HEK293T (cell line): ENCODE data around the gene SLC8A1.

Experiments used
- CTCF ChIA-PET: fragments of 350-600 bp; formaldehyde crosslinking; extraction: SDS; loops from one replicate; lab custom pipeline; 2021; ENCODE audit warnings: antibody characterized with exemption, inconsistent platforms; lab: Yijun Ruan, JAX
- POLR2A ChIA-PET: fragments of 350-600 bp; formaldehyde crosslinking; extraction: SDS; loops from one replicate; lab custom pipeline; 2020; ENCODE audit warnings: antibody characterized with exemption, inconsistent platforms; lab: Yijun Ruan, JAX
- DNase-seq: peaks from one replicate; pipeline ENCODE4 v3.0.0; 2012; ENCODE audit warnings: mixed read lengths; ENCODE audit errors: extremely low spot score
- ARNT ChIP-seq: fragments of 450-650 bp; IDR thresholded peaks from 2 replicates; pipeline ENCODE4 v1.6.1; 2017; ENCODE audit warnings: mild to moderate bottlenecking
- BHLHE40 ChIP-seq: fragments of 450-650 bp; IDR thresholded peaks from 2 replicates; pipeline ENCODE4 v1.6.1; 2016; ENCODE audit warnings: mild to moderate bottlenecking, moderate library complexity, borderline replicate concordance
- CTBP1 ChIP-seq: fragments of 450-650 bp; IDR thresholded peaks from 2 replicates; pipeline ENCODE4 v1.6.1; 2016; ENCODE audit warnings: borderline replicate concordance
- ELF4 ChIP-seq: fragments of 450-650 bp; IDR thresholded peaks from 2 replicates; pipeline ENCODE4 v1.6.1; 2017; ENCODE audit warnings: antibody characterized with exemption
- FOXA1 ChIP-seq: fragments of 450-650 bp; IDR thresholded peaks from 2 replicates; pipeline ENCODE4 v1.6.1; 2016; ENCODE audit warnings: mild to moderate bottlenecking
- FOXK2 ChIP-seq: fragments of 450-650 bp; IDR thresholded peaks from 2 replicates; pipeline ENCODE4 v1.6.1; 2016; ENCODE audit warnings: mild to moderate bottlenecking
- FOXM1 ChIP-seq: fragments of 450-650 bp; IDR thresholded peaks from 2 replicates; pipeline ENCODE4 v1.6.1; 2017; ENCODE audit warnings: mild to moderate bottlenecking, borderline replicate concordance
- HDGF ChIP-seq: fragments of 450-650 bp; IDR thresholded peaks from 2 replicates; pipeline ENCODE4 v1.6.1; 2017; ENCODE audit warnings: antibody characterized with exemption, borderline replicate concordance
- L3MBTL2 ChIP-seq: fragments of 450-650 bp; conservative IDR thresholded peaks from 2 replicates; pipeline ENCODE4 v1.6.1; 2016; ENCODE audit warnings: mild to moderate bottlenecking
- LEF1 ChIP-seq: fragments of 450-650 bp; IDR thresholded peaks from 2 replicates; pipeline ENCODE4 v1.6.1; 2017; ENCODE audit warnings: mild to moderate bottlenecking, borderline replicate concordance
- NFRKB ChIP-seq: fragments of 450-650 bp; IDR thresholded peaks from 2 replicates; pipeline ENCODE4 v1.6.1; 2016; ENCODE audit warnings: mild to moderate bottlenecking, moderate library complexity
- SP1 ChIP-seq: fragments of 450-650 bp; IDR thresholded peaks from 2 replicates; pipeline ENCODE4 v1.6.1; 2017
- SUZ12 ChIP-seq: fragments of 450-650 bp; IDR thresholded peaks from 2 replicates; pipeline ENCODE4 v1.6.1; 2016; ENCODE audit warnings: mild to moderate bottlenecking
- TARDBP ChIP-seq: fragments of 450-650 bp; IDR thresholded peaks from 2 replicates; pipeline ENCODE4 v1.6.1; 2016
- ZNF384 ChIP-seq: fragments of 450-650 bp; IDR thresholded peaks from 2 replicates; pipeline ENCODE4 v1.6.1; 2016
- TF ChIP-seq, protein P1 (sequence below): fragments of 450-650 bp; IDR thresholded peaks from 2 replicates; pipeline ENCODE4 v1.6.1; 2016

The SLC8A1 gene

DNA sequence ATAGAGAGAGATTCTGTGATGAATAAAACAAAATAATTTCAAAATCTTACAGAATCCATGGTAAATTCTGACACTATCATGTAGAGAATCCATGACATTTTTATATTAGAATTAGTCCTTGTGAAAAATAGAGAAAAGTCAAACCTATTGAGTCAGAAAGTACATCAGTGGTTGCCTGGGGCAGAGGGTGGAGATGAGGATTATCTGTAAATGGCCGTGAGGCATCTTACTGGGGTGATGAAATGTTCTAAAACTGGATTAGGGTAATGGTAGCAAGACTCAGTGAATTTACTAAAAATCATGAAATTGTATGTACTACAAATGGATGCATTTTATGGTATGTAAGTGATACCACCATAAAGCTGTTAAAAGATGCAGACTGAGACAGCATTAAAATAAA is 323.1 kb downstream of the SLC8A1 start:
- TF ChIP-seq SUZ12 (no peak), ZNF384 (no peak), SP1 (no peak)
- TF ChIP-seq, protein P1, sequence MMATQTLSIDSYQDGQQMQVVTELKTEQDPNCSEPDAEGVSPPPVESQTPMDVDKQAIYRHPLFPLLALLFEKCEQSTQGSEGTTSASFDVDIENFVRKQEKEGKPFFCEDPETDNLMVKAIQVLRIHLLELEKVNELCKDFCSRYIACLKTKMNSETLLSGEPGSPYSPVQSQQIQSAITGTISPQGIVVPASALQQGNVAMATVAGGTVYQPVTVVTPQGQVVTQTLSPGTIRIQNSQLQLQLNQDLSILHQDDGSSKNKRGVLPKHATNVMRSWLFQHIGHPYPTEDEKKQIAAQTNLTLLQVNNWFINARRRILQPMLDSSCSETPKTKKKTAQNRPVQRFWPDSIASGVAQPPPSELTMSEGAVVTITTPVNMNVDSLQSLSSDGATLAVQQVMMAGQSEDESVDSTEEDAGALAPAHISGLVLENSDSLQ: no peak
- CTCF ChIA-PET: no interaction called here
- DNase-seq: no peak
- POLR2A ChIA-PET: no interaction called here

DNA sequence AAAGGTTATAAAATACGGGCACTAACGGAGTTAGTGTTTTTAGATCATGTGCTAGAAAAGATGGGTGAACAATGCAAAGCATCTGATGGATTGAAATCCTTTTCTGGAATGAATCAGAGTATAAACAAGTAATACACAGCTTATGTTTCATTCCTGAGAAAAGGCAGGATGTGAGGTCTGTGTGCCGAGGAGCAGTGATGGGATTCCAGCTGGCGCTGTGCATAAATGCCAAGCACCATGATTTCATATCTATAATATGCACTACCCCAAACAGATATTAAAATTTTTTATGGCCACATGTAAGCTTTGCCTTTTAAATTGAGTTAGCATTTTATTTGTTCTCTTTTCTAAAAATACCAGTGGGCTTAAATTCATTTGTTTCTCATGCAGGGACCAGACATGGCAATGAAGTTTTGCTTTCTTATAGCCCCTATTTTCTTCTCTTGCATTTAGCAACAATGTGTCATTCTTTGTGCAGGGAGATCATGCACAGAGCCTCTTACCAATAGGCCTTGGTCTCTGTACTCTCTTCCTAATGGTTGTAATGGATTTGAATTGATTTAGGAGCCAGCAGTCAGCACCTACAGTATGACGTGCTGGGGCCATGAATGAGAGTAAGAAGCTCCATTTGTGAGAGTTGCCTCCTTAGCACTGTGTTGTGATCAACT is 323.9 kb downstream of the SLC8A1 start:
- TF ChIP-seq LEF1: no peak
- no peak for TF ChIP-seq TARDBP
- no peak for TF ChIP-seq FOXA1
- no peak for TF ChIP-seq FOXK2
- TF ChIP-seq, protein P1: no peak
- TF ChIP-seq CTBP1: no peak
- no peak for TF ChIP-seq ARNT
- no peak for TF ChIP-seq BHLHE40
- no peak for TF ChIP-seq SUZ12
- TF ChIP-seq ZNF384: no peak
- no peak for TF ChIP-seq FOXM1
- no peak for TF ChIP-seq HDGF
- TF ChIP-seq SP1: no peak
- TF ChIP-seq ELF4: no peak
- ChIA-PET POLR2A (no interaction called here), CTCF (no interaction called here)
- no peak for DNase-seq

DNA sequence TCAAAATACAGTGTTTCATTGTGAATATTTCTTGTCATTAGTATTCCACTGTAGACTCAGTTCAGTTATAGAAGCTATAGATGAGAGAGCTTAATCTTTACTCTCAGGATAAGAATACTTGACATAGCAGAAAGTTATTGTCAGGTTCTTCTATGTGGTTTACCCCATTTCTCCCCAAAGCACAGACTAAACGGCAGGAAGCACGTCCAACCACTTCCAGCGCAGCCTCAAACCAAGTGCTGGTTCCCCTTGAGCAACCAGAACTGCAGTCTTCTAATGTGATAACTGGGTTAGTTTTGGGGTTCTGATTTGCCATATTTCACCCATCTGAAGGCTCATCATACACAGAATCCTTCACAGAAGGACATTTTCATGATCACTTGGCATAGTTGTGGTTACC is 324.7 kb downstream of the SLC8A1 start:
- CTCF ChIA-PET: no interaction called here
- no peak for TF ChIP-seq FOXA1
- TF ChIP-seq, protein P1: no peak
- TF ChIP-seq L3MBTL2: no peak
- TF ChIP-seq ELF4: no peak
- no peak for TF ChIP-seq LEF1
- TF ChIP-seq FOXM1: no peak
- TF ChIP-seq TARDBP: no peak
- TF ChIP-seq BHLHE40: no peak
- no peak for TF ChIP-seq ZNF384
- TF ChIP-seq HDGF: no peak
- TF ChIP-seq SUZ12: no peak
- TF ChIP-seq CTBP1: no peak
- no peak for TF ChIP-seq SP1
- TF ChIP-seq NFRKB: no peak
- TF ChIP-seq ARNT: no peak
- no peak for TF ChIP-seq FOXK2
- DNase-seq: no peak
- POLR2A ChIA-PET: no interaction called here

DNA sequence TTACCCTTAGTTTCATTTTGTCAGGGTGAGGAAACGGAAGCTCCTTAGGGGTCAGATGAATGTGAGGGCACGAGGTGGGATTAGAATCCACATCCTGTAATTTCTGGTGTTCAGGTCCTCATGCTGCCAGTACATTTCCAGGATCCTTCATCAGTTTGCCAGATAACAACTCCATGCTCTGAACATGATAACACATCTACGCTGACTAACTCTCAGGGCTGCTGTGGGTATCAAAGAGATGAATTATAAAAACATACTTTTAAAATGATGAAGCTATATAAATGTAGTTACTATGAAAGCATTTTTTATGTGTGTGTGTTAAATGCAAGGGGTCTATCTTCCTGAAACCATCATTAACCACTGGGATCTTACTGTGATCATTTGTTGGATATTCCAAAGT is 325.9 kb downstream of the SLC8A1 start:
- TF ChIP-seq L3MBTL2 (no peak), SUZ12 (no peak)
- DNase-seq: no peak
- ChIA-PET POLR2A (no interaction called here), CTCF (interaction anchor here (0.6 kb wide), 1 partner anchor 532 kb away, joined by 5 read pairs; no protein-coding TSS in a partner anchor)

DNA sequence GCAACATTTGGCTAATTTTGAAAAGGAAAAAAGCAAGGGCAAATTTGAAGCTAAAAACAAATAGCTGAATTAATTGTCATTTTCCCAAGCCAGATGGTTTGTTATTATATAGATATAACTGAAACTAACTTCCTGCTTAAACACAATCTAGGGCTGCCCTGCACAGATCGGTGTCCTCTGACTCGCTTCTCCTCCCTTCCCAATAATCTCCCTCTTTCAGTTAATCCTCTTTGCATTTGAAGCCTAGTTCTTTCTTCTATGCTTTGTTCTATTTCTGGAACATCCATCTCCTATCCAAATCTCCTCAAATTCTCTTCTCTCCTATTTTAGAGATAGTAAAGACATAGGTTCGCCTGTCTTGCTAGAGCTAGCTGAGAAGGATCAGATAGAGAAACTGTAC is 328.1 kb downstream of the SLC8A1 start:
- CTCF ChIA-PET: no interaction called here
- DNase-seq: no peak
- POLR2A ChIA-PET: no interaction called here
- TF ChIP-seq TARDBP: no peak
- TF ChIP-seq ELF4: no peak
- no peak for TF ChIP-seq BHLHE40
- no peak for TF ChIP-seq LEF1
- no peak for TF ChIP-seq NFRKB
- TF ChIP-seq FOXK2: no peak
- no peak for TF ChIP-seq HDGF
- TF ChIP-seq SP1: no peak
- TF ChIP-seq SUZ12: no peak
- TF ChIP-seq CTBP1: no peak
- TF ChIP-seq L3MBTL2: no peak
- TF ChIP-seq, protein P1: no peak

- no peak for DNase-seq
- CTCF ChIA-PET: no interaction called here
- POLR2A ChIA-PET: no interaction called here
- TF ChIP-seq ZNF384 (no peak), SUZ12 (no peak), TARDBP (no peak)
Measured at GRCh38 chr2:40123326-40123725, 328.6 kb downstream of the SLC8A1 start.
